GM12878 (cell line): Measurements from ENCODE around the gene MXRA8. TPM values are rescaled to one million over a fixed set of nuclear protein-coding genes. Genes with fewer than 3 reads are reported as not detected.
A peak's percentile ranks its signal among the peaks of the same experiment; 100 is the strongest.

Source experiments
- ATAC-seq: fragments of 200-7000 bp; cut with Tn5 transposase; 3 replicates; pipeline ENCODE4 v1.9.1; 2020; ENCODE audit warnings: mild to moderate bottlenecking, moderate library complexity
- BruUV-seq: library from RNA; stranded (reverse); fragments of 400-500 nt; replicated peaks from 2 replicates; lab custom pipeline; 2021; lab: Mats Ljungman, UMichigan
- CTCF ChIA-PET: fragments of 300-600 bp; sonication (Branson Sonifier 250); formaldehyde crosslinking; extraction: SDS; loops from one replicate; lab custom pipeline; 2021; ENCODE audit warnings: inconsistent platforms; lab: Yijun Ruan, JAX
- POLR2A ChIA-PET: fragments of 350-600 bp; formaldehyde crosslinking; extraction: SDS; loops from one replicate; lab custom pipeline; 2021; ENCODE audit warnings: inconsistent platforms; lab: Charles Lee
- RAD21 ChIA-PET: fragments of 300-600 bp; sonication (Branson Sonifier 250); formaldehyde crosslinking; loops from one replicate; lab custom pipeline; 2023; ENCODE audit warnings: antibody characterized with exemption; ENCODE audit not compliant: unreplicated experiment; lab: Charles Lee
- SMC1A ChIA-PET: fragments of 300-600 bp; sonication (Branson Sonifier 250); formaldehyde crosslinking; loops from one replicate; lab custom pipeline; 2023; ENCODE audit not compliant: unreplicated experiment, uncharacterized antibody; lab: Charles Lee
- DNase-seq: peaks from one replicate; pipeline ENCODE4 v3.0.0-alpha.2; 2011; ENCODE audit warnings: low read depth, low spot score
- FAIRE-seq: peaks from 3 replicates; lab custom pipeline; 2011; peaks lifted over from hg19 to GRCh38; lab: Jason Lieb, UNC
- H2AFZ ChIP-seq: 2 replicates; pipeline ENCODE4 v1.6.0; 2011; ENCODE audit warnings: low read depth, low read length, control low read depth; ENCODE audit not compliant: control insufficient read depth
- H3K27ac ChIP-seq: 2 replicates; pipeline ENCODE4 v1.5.1; 2011; ENCODE audit warnings: control low read depth; ENCODE audit not compliant: control insufficient read depth, insufficient read depth
- H3K27me3 ChIP-seq, 2 experiments: replicated peaks in 1 of 2; 2 replicates each; pipeline versions ENCODE4 v1.6.0 to v1.6.1; 2011; ENCODE audit warnings: low read length in 1 of 2; ENCODE audit not compliant: control insufficient read depth in 2 of 2, insufficient read depth in 2 of 2
- H3K36me3 ChIP-seq, 2 experiments: 2 replicates each; pipeline ENCODE4 v1.5.1; 2011; ENCODE audit warnings: low read length in 1 of 2; ENCODE audit not compliant: control insufficient read depth in 2 of 2, insufficient read depth in 2 of 2
- H3K4me1 ChIP-seq: 2 replicates; pipeline ENCODE4 v1.6.1; 2011; ENCODE audit warnings: mild to moderate bottlenecking, low read length, moderate library complexity, mixed read lengths; ENCODE audit not compliant: control insufficient read depth, insufficient read depth
- H3K4me2 ChIP-seq: 2 replicates; pipeline ENCODE4 v1.6.0; 2011; ENCODE audit warnings: control low read depth; ENCODE audit not compliant: control insufficient read depth, insufficient read depth
- H3K4me3 ChIP-seq: fragments of 200-600 bp; sonication (generic); 2 replicates; pipeline ENCODE4 v1.5.1; 2016
- H3K79me2 ChIP-seq: 2 replicates; pipeline ENCODE4 v1.6.0; 2011; ENCODE audit warnings: low read length; ENCODE audit not compliant: control insufficient read depth, insufficient read depth
- H3K9ac ChIP-seq: 2 replicates; pipeline ENCODE4 v1.8.0; 2011; ENCODE audit warnings: low read length, control low read depth, mixed read lengths; ENCODE audit not compliant: control insufficient read depth, insufficient read depth
- H3K9me3 ChIP-seq: replicated peaks from 3 replicates; pipeline ENCODE4 v1.5.1; 2011; ENCODE audit warnings: mild to moderate bottlenecking, low read length; ENCODE audit not compliant: control insufficient read depth, insufficient read depth
- H4K20me1 ChIP-seq: 2 replicates; pipeline ENCODE4 v1.6.0; 2011; ENCODE audit not compliant: control insufficient read depth, insufficient read depth
- CBFB ChIP-seq: IDR thresholded peaks from 2 replicates; pipeline ENCODE4 v1.6.1; 2016; ENCODE audit warnings: antibody characterized with exemption, low read depth
- POLR2A ChIP-seq: IDR thresholded peaks from 2 replicates; pipeline ENCODE4 v1.6.1; 2011; ENCODE audit warnings: low read depth, mild to moderate bottlenecking, low read length
- WGBS: methylation state at CpG from one replicate; pipeline ENCODE4 v1.1.6; 2016; ENCODE audit warnings: low lambda C conversion rate; ENCODE audit not compliant: insufficient replicate concordance, insufficient coverage; ENCODE audit errors: missing lambda C conversion rate; 5-methylcytosine and 5-hydroxymethylcytosine counted together
- in situ Hi-C: fragments of 300-500 bp; cut with MboI; formaldehyde crosslinking; loops from 9 replicates; pipeline ENCODE4 v1.14.3; 2018; ENCODE audit warnings: mixed read lengths
- intact Hi-C: fragments of 100-400 bp; cut with micrococcal nuclease; formaldehyde crosslinking; loops from one replicate; pipeline ENCODE4 v1.14.2; 2022; ENCODE audit not compliant: unreplicated experiment
- polyA plus RNA-seq, 11 experiments: library from polyadenylated mRNA; depleted of rRNA in 4 of 11; unstranded in 6 of 11; stranded (reverse) in 5 of 11; fragments of >200 nt; fragmentation: Nextera tagmentation in 4 of 11; fragmentation: Illumina TruSeq in 1 of 11; extraction: Ambion mirVana in 4 of 11; extraction: Trizol in 1 of 11; gene quantifications; 1 replicate in 1 of 11; 2 replicates in 10 of 11; pipeline versions ENCODE4 v1.2.1 to v1.2.3, GENCODE V29; 2011 to 2016; ENCODE audit warnings: inconsistent platforms in 2 of 11, missing spikeins in 2 of 11, low read depth in 1 of 11
- total RNA-seq, 4 experiments: library from RNA; depleted of rRNA in 3 of 4; stranded (reverse); fragments of >200 nt in 3 of 4; fragmentation: Illumina TruSeq in 1 of 4; extraction: Trizol in 1 of 4; gene quantifications; 2 replicates each; pipeline versions ENCODE4 v1.2.1 to v1.2.3, GENCODE V29; 2013 to 2021
- TF ChIP-seq, protein P1 (sequence below): fragments of 450-650 bp; IDR thresholded peaks from 2 replicates; pipeline ENCODE4 v1.6.1; 2018; ENCODE audit warnings: borderline replicate concordance, mild to moderate bottlenecking; ENCODE audit not compliant: partially characterized antibody

Gene MXRA8
- total and polyA plus RNA-seq, 10 of the 15 experiments (the other 5 are each of a cell fraction or from before 2014, with no cell fraction given) = 0.11 to 0.54 (median 0.21) TPM; not detected in 6

DNA sequence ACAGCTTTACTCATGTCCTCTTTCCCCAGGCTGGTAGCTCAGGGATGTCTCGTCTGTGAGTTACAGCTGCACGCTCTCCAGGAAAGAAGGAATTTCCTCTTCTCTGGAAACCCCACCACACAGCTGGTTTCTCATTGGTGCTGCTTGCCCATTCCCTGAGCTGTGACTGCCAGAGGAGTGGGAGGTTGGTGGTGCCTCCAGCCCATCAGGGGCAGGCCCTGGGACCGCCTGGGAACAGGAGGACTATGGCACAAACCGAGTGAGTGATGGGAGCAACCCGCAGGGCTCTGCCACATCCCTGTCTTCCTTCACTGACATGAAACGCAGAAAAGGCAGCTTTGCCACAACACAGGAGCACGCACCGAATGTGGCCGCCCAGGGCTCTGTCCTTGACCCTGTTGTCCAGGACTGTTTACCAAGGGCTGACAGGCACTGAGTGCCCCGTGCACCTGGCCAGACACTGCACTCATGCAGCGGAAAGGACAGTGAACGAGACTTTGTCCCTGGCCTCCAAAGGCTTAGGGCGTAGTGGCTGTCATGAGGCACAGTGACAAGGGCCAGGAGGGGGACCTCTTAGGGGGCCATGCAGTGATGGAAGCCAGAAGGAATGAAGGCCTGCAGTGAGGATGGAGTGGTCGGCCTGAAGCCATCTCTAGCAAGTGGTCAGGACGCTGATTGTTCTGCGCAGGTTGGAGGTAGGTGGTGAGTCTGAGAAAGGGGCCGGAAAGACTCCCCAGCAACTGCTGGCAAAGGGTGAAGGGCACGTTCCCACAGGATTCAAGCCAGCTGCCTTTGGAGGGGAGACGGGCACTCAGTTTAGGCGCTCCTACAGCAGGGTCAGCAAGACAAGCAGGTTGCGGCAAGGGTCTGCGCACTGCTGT, 42.5 kb upstream of the MXRA8 start:
- Histone ChIP-seq H3K36me3 (peaks cover 14 to 31% of the 10 kb centered on the region in 2 experiments), H3K9me3 (no peaks in the 10 kb centered on the region), H3K27me3 (no peaks in the 10 kb centered on the region), H3K4me1 (peaks cover 30% of the 10 kb centered on the region), H4K20me1 (no peaks in the 10 kb centered on the region; the same call in 1 of the 2 replicates), H3K4me2 (peak overlapping the region; percentile 73), H3K9ac (peak overlapping the region; percentile 99), H3K4me3 (peak overlapping the region; percentile 77), H3K79me2 (peaks cover 63% of the 10 kb centered on the region), H3K27ac (peak overlapping the region; percentile 78), H2AFZ (no peak overlapping the region)
- RAD21 ChIA-PET = interaction anchor here (1.0 to 1.7 kb wide), 3 partner anchors 9 to 40 kb away, joined by 3 to 4 read pairs (median 3); no protein-coding TSS in a partner anchor
- intact Hi-C loops (no loop called here), in situ Hi-C loops (loop anchor here (5.0 kb wide), 1 partner anchor 106 kb away; no protein-coding TSS in a partner anchor)
- BruUV-seq = no TSS peak
- CTCF ChIA-PET = interaction anchor here (1.3 to 1.6 kb wide), 5 partner anchors 15 to 40 kb away, joined by 3 to 6 read pairs (median 4); partner anchors contain the start of gene AURKAIP1
- POLR2A ChIA-PET = interaction anchor here (1.2 to 2.1 kb wide), 3 partner anchors 14 to 37 kb away, joined by 6 to 17 read pairs (median 6); partner anchors contain the start of gene AURKAIP1
- ATAC-seq (no peak), FAIRE-seq (no peak), DNase-seq (no peak)
- SMC1A ChIA-PET = interaction anchor here (0.7 to 0.9 kb wide), 2 partner anchors 37 to 41 kb away, joined by 3 read pairs; no protein-coding TSS in a partner anchor
- 79% methylated on average over 22 of the region's 22 CpGs for WGBS
- peak; percentile 47; the same call in 1 of the 2 replicates for TF ChIP-seq CBFB
- TF ChIP-seq POLR2A = peak; percentile 62
- TF ChIP-seq, protein P1, sequence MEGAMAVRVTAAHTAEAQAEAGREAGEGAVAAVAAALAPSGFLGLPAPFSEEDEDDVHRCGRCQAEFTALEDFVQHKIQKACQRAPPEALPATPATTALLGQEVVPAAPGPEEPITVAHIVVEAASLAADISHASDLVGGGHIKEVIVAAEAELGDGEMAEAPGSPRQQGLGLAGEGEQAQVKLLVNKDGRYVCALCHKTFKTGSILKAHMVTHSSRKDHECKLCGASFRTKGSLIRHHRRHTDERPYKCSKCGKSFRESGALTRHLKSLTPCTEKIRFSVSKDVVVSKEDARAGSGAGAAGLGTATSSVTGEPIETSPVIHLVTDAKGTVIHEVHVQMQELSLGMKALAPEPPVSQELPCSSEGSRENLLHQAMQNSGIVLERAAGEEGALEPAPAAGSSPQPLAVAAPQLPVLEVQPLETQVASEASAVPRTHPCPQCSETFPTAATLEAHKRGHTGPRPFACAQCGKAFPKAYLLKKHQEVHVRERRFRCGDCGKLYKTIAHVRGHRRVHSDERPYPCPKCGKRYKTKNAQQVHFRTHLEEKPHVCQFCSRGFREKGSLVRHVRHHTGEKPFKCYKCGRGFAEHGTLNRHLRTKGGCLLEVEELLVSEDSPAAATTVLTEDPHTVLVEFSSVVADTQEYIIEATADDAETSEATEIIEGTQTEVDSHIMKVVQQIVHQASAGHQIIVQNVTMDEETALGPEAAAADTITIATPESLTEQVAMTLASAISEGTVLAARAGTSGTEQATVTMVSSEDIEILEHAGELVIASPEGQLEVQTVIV = no peak
- TF ChIP-seq, all 136 proteins: peak for 2
